ENCODE results near the gene COL6A2. TPM values are rescaled to one million over a fixed set of nuclear protein-coding genes. Genes with fewer than 3 reads are reported as not detected.
A peak's percentile ranks its signal among the peaks of the same experiment; 100 is the strongest.

Gene COL6A2
- total and polyA plus RNA-seq, 2 of the 4 experiments (the other 2 are of a cell fraction): 208 to 1,065 TPM

DNA sequence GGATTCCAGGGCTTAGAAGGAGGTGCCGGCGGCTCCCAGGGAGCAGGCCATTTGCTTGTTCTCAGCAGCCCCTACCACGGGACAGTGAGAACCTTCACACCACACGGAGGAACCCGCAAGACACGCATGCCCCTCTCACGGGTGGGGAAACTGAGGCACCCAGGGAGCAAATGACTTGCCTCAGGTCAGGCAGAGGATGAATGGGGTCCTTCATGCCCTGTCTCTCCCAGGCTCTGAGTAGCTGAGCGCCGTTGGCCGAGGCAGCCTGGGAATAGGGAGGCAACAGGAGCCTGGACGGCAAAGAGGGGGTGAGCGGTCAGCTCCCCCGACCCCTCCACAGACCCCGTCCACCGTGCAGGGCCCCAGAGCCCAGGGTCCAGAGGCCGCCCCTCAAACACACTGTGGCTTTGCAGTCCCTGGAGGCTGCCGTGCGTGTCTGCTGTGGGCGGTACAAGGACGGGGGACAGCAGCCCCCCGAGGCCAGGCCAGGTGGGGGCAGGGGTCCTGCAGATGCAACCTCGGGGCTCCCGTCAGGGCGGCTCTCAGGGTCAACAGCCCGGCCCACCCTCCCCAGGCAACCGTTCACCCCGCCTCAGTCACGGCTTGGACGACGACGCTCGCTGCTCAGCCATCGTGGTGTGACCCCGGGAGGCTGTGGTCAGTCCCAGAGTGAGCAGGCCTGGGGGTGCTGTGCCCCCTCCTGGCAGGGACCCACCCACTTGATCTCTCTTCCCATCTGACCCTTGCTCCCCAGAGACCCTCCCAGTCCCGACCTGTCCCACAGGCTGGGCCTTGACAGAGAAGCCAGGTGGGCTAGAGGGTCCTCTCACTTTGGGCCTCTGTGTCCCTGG is 15.8 kb upstream of the COL6A2 start (continued):
- TF ChIP-seq, protein P1, sequence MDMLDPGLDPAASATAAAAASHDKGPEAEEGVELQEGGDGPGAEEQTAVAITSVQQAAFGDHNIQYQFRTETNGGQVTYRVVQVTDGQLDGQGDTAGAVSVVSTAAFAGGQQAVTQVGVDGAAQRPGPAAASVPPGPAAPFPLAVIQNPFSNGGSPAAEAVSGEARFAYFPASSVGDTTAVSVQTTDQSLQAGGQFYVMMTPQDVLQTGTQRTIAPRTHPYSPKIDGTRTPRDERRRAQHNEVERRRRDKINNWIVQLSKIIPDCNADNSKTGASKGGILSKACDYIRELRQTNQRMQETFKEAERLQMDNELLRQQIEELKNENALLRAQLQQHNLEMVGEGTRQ (IDR thresholded peaks at IDR 0.05; ENCODE audit: low read depth, low read length): no peak

DNA sequence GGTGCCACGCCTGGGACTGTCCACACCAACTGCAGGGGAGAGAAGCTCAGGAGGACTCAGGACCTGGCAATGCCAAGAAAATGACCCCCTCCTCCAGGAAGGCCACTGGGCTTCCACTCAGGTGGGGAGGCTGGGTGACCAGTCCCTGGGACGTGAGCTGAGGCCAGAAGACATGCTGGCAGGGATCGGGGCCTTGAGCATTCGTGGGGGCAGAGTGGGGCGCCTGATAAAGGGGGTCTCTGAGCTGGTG is 15.3 kb upstream of the COL6A2 start:
- CTCF ChIA-PET: no interaction called here
- Histone ChIP-seq H3K4me3 (ENCODE audit: insufficient read depth, low read depth, low read length) (no peak overlapping the region), H3K14ac (replicated peaks; ENCODE audit: low read depth, low read length) (no peak overlapping the region), H3K27me3 (ENCODE audit: control insufficient read depth, insufficient read depth, low read length) (no peaks in the 10 kb centered on the region), H2BK20ac (ENCODE audit: low read depth, low read length) (peak overlapping the region; percentile 62; the same call in 1 of the 2 replicates), H2BK15ac (ENCODE audit: low read depth, low read length) (no peak overlapping the region), H3K79me1 (ENCODE audit: low read depth in 1 of 2, low read length in 2 of 2) (peaks cover 0 to 12% of the 10 kb centered on the region in 2 experiments; a peak in 2 of 4 replicates), H3K27ac (ENCODE audit: insufficient read depth, low read length) (no peak overlapping the region), H3K4me2 (ENCODE audit: low read depth, low read length) (no peak overlapping the region), H4K5ac (ENCODE audit: low read depth, low read length) (no peak overlapping the region), H3K36me3 (ENCODE audit: control insufficient read depth, insufficient read depth, low read length) (no peaks in the 10 kb centered on the region), H2AFZ (replicated peaks; ENCODE audit: low read length, poor library complexity) (no peak overlapping the region), H3K4me1 (ENCODE audit: control insufficient read depth, insufficient read depth, low read length) (peaks cover 24% of the 10 kb centered on the region), H4K8ac (ENCODE audit: low read depth in 2 of 2, low read length in 2 of 2) (no peak overlapping the region), H2AK9ac (replicated peaks; ENCODE audit: low read depth, low read length, poor library complexity) (no peak overlapping the region), H3K9ac (ENCODE audit: low read depth, low read length) (no peak overlapping the region), H3K18ac (ENCODE audit: low read depth, low read length) (no peak overlapping the region), H2BK120ac (ENCODE audit: low read depth, low read length) (peak overlapping the region; percentile 25; the same call in 1 of the 2 replicates), H3K4ac (ENCODE audit: low read depth, low read length) (peak overlapping the region; percentile 57), H2AK5ac (ENCODE audit: low read depth, low read length) (peak overlapping the region; percentile 100; the same call in 1 of the 2 replicates), H3K56ac (ENCODE audit: extremely low read depth, insufficient read depth, low read length) (no peak overlapping the region), H3K9me3 (ENCODE audit: control insufficient read depth, insufficient read depth, low read length) (peaks cover 3% of the 10 kb centered on the region; the same call in 1 of the 2 replicates), H3K23ac (ENCODE audit: low read depth, low read length) (no peak overlapping the region), H3K9me1 (ENCODE audit: insufficient read depth, low read length) (peaks cover 30% of the 10 kb centered on the region), H4K20me1 (ENCODE audit: insufficient read depth, low read length) (no peaks in the 10 kb centered on the region), H4K91ac (ENCODE audit: insufficient read depth, low read depth, low read length) (no peak overlapping the region), H2BK5ac (ENCODE audit: low read depth, low read length, poor library complexity, severe bottlenecking) (no peak overlapping the region)
- ATAC-seq (ENCODE audit: low read depth) (no peak), DNase-seq (no peak)
- POLR2A ChIA-PET (ENCODE audit: unreplicated experiment): interaction anchor here (0.6 kb wide), 1 partner anchor 109 kb away, joined by 12 read pairs; no protein-coding TSS in a partner anchor
- in situ Hi-C loops (cut with MboI; ENCODE audit: low sequenced_read_pairs) (no loop called here), dilution Hi-C loops (cut with HindIII; ENCODE audit: low sequenced_read_pairs, unreplicated experiment) (no loop called here), intact Hi-C loops (cut with micrococcal nuclease) (no loop called here)
- WGBS, 2 experiments (ENCODE audit: extremely low coverage in 2 of 2, insufficient read length in 1 of 2): no CpG with 5 or more reads among the region's 5 CpGs
- no TSS peak for BruUV-seq (replicated peaks)
- TF ChIP-seq RAD21 (IDR thresholded peaks at IDR 0.05; ENCODE audit: low read length) (no peak), FOS (IDR thresholded peaks at IDR 0.05; ENCODE audit: low read depth, low read length) (no peak), RCOR1 (IDR thresholded peaks at IDR 0.05; ENCODE audit: insufficient replicate concordance, low read length) (no peak), BHLHE40 (IDR thresholded peaks at IDR 0.05; ENCODE audit: low read depth, low read length) (no peak), NFE2L2 (IDR thresholded peaks at IDR 0.05; ENCODE audit: low read depth, low read length) (no peak), RFX5 (IDR thresholded peaks at IDR 0.05; ENCODE audit: low read depth, low read length) (no peak), MAZ (IDR thresholded peaks at IDR 0.05; ENCODE audit: borderline replicate concordance, low read depth, low read length) (no peak), CEBPB (IDR thresholded peaks at IDR 0.05; ENCODE audit: low read depth, low read length) (no peak)
- TF ChIP-seq, protein P1 (IDR thresholded peaks at IDR 0.05; ENCODE audit: low read depth, low read length): no peak
- TF ChIP-seq, protein P2, sequence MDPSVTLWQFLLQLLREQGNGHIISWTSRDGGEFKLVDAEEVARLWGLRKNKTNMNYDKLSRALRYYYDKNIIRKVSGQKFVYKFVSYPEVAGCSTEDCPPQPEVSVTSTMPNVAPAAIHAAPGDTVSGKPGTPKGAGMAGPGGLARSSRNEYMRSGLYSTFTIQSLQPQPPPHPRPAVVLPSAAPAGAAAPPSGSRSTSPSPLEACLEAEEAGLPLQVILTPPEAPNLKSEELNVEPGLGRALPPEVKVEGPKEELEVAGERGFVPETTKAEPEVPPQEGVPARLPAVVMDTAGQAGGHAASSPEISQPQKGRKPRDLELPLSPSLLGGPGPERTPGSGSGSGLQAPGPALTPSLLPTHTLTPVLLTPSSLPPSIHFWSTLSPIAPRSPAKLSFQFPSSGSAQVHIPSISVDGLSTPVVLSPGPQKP (IDR thresholded peaks at IDR 0.05; ENCODE audit: borderline replicate concordance, low read depth, low read length): no peak
- TF ChIP-seq, protein P3, sequence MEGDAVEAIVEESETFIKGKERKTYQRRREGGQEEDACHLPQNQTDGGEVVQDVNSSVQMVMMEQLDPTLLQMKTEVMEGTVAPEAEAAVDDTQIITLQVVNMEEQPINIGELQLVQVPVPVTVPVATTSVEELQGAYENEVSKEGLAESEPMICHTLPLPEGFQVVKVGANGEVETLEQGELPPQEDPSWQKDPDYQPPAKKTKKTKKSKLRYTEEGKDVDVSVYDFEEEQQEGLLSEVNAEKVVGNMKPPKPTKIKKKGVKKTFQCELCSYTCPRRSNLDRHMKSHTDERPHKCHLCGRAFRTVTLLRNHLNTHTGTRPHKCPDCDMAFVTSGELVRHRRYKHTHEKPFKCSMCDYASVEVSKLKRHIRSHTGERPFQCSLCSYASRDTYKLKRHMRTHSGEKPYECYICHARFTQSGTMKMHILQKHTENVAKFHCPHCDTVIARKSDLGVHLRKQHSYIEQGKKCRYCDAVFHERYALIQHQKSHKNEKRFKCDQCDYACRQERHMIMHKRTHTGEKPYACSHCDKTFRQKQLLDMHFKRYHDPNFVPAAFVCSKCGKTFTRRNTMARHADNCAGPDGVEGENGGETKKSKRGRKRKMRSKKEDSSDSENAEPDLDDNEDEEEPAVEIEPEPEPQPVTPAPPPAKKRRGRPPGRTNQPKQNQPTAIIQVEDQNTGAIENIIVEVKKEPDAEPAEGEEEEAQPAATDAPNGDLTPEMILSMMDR (conservative IDR thresholded peaks at IDR 0.05; ENCODE audit: low read depth, low read length): no peak
